ENCODE measurements around the gene GLIPR1L2.
"Not testable (repeated sequence)": the region's sequence is repeated elsewhere in the genome, so short reads cannot be mapped to it uniquely, and the experiment has no call there.

GLIPR1L2 gene

DNA sequence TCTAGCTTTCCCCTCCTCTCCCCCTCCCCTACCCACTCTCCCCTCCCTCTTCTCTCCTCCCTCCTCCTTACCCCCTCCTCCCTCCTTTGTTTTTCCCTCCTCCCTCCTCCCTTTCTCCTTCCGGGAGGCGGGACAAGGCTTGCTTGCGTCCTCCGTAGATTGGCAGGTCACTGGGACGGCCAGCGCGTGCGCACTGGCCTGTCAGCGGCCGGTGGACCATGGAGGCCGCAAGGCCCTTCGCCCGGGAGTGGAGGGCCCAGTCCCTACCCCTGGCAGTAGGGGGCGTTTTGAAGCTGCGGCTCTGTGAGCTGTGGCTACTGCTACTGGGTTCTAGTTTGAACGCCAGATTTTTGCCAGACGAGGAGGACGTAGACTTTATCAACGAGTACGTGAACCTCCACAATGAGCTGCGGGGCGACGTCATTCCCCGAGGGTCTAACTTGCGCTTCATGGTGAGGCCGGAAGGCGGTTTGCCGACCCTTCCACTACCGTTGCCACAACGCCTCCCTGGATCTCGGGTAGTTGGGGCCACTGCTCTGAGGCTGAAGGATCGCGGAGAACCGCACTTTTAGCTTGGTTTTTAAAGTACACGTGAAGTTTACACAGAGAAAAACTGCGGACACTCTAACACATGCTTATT, at the start of gene GLIPR1L2:
Gene GLIPR1L2 (plus strand): TSS at position 191 of the 640 bp plus-strand sequence. CDS start 28 bp downstream, at position 219.
- peak; percentile 98 for DNase-seq

GRCh38 chr12:75341873-75342272, 49.0 kb upstream of the GLIPR1L2 start:
- DNase-seq: no peak

GRCh38 chr12:75345531-75345930, 45.4 kb upstream of the GLIPR1L2 start:
- DNase-seq: no peak

- not testable (repeated sequence) for DNase-seq
Measured at GRCh38 chr12:75346215-75346614, 44.7 kb upstream of the GLIPR1L2 start.

- DNase-seq: no peak
Measured at GRCh38 chr12:75349946-75350345, 40.9 kb upstream of the GLIPR1L2 start.

GRCh38 chr12:75350413-75350812, 40.5 kb upstream of the GLIPR1L2 start:
- DNase-seq: no peak

- no peak for DNase-seq
Measured at GRCh38 chr12:75354011-75354410, 36.9 kb upstream of the GLIPR1L2 start.

GRCh38 chr12:75360920-75361319, 30.0 kb upstream of the GLIPR1L2 start:
- DNase-seq: no peak

DNA sequence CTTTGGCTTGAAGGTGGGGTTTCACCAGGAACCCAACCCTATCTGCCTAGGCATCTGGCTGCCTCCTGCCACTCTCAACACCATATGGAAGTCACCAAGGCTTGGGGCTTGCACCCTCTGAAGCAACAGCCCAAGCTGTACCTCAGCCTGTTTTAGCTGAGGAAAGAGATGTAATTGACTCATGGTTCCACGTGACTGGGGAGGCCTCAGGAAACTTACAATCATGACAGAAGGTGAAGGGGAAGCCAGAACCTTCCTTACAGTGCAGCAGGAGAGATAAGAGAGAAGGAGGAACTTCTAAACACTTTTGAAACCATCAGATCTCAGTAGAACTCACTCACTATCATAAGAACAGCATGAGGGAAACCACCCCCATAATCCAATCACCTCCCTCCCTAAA, 29.5 kb upstream of the GLIPR1L2 start:
- no peak for DNase-seq

DNA sequence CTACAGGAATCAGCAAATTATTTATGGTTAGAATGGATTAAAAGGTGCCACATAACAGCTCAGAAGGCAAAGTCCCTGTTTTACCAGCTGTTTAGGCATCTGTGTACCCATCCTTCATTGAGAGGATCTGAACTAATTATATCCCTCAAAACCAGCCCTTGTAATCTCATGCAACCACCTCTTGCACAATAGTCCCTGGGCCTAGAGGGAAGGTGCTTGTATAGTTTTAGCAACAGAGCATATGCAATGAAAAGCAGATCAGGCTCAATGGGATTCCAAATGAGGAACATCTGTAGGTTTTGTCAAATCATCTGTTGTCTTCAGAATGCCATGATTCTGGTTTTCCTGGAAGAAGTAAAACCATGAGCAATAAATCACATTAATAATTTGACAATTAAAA, 26.0 kb upstream of the GLIPR1L2 start:
- DNase-seq: no peak

DNA sequence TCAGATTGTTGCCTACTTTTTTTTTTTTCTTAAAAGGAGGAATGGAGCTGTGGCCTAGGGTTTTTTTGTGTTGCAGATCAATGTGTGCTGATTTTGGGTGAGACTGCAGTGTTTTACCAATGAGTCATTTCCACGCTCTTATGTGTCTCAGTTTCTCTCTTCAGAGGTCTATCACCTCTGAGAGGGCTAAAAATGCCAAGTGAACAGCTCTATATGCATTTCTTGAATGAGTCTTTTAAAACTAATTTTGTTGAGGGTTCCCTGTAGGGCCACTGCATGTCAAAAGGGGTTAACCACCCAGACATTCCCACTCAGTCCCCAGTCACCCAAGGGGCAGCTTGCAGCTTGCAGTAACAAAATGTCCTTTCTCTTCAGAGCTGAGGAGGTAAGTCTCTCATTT, 24.3 kb upstream of the GLIPR1L2 start:
- DNase-seq: no peak

GRCh38 chr12:75374971-75375370, 15.9 kb upstream of the GLIPR1L2 start:
- no peak for DNase-seq

GRCh38 chr12:75378354-75378753, 12.5 kb upstream of the GLIPR1L2 start:
- DNase-seq: no peak

DNA sequence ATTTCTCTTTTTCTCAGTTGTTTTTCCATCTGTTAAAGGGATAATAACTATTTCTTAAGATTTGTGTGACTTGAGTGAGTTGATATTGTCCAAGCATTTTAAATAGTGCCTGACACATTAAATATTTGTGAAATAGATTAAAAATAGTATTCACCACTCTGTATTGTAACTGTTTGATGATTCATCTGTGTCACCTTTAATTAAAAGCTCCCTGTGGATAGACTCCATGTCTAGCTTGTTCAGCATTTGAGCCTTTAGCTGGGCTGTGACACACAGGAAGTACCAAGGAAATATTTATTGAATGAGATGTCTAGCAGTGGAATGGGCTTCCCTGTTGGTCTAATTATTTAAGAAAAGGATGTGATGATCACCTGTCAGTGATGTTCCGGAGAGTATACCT, 1.8 kb upstream of the GLIPR1L2 start:
- DNase-seq: no peak

GRCh38 chr12:75389706-75390105, 1.2 kb upstream of the GLIPR1L2 start:
- no peak for DNase-seq

- DNase-seq: no peak
Measured at GRCh38 chr12:75390156-75390898, 562 bp upstream of the GLIPR1L2 start.

DNA sequence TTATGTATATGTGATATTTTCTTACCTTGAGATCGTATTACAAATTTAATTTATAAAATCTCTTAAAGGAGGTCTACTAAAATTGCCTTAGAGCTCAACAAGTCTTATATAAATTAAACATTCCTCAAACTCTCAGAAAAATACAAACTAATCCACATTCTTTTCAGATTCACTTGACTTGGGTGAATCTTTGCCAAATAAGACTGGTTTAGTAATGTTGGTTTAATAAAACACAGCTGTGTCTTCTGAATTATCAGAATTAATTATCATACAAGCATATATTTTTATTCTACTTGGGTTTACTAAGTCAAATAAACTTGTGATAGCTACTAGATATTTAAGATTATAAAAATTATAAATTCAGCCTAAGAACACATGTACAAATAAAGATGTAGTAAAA, 13.3 kb downstream of the GLIPR1L2 start:
- no peak for DNase-seq

- no peak for DNase-seq
Measured at GRCh38 chr12:75407683-75408082, 16.8 kb downstream of the GLIPR1L2 start.

DNA sequence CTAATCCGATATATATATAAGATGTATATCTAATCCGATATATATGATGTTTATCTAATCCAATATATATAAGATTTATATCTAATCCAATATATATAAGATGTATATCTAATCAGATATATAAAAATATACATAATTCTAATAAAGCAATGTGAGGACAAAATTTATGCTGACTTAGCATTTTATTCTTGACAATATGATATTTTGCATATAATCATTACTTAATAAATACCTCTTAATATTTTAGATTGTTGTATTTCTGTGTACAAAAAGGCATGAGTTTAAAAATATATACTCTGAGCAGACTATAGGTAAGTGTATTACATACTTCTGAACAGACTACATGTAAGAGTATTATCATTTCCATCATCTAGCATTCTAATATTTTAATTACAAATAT, 18.9 kb downstream of the GLIPR1L2 start:
- DNase-seq: no peak

- no peak for DNase-seq
Measured at GRCh38 chr12:75414671-75415070, 23.8 kb downstream of the GLIPR1L2 start.

- DNase-seq: no peak
Measured at GRCh38 chr12:75419841-75420240, 29.0 kb downstream of the GLIPR1L2 start.

GRCh38 chr12:75427491-75427890, 36.6 kb downstream of the GLIPR1L2 start:
- no peak for DNase-seq

DNA sequence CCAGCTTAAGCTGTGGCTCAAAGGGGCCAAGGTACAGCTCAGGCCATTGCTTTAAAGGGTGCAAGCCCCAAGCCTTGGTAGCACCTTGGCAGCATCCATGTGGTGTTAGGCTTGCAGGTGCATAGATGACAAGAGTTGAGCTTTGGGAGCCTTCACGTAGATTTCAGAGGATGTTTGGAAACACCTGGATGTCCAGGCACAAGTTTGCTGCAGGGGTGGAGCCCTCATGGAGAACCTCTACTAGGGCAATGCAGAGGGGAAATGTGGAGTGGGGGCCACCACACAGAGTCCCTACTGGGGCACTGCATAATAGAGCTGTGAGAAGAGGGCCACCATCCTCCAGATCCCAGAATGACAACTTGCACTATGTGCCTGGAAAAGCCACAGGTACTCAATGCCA, 37.9 kb downstream of the GLIPR1L2 start:
- no peak for DNase-seq

DNA sequence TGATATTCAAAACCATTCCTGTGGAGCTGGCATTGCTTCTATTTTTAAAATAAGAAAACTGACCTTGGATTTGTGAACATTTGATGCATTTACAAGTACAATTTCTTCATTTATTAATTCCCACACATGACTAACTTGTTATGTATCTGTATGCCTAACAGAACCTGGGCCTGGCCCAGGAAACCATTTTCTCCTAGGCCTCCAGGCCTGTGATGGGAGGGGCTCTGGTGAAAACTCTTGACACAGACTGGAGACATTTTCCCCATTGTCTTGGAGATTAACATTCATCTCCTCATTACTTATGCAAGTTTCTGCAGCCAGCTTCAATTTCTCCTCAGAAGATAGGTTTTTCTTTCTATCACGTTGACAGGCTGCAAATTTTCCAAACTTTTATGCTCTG, 42.0 kb downstream of the GLIPR1L2 start:
- DNase-seq: no peak

- no peak for DNase-seq
Measured at GRCh38 chr12:75437564-75437963, 46.7 kb downstream of the GLIPR1L2 start.

Measured in eye (tissue), 1 donor.